HepG2 (cell line): ENCODE measurements around the gene CNGA3. TPM values are rescaled to one million over a fixed set of nuclear protein-coding genes. Genes with fewer than 3 reads are reported as not detected.

Source experiments
- ATF7 ChIP-seq, 2 experiments: fragments of 450-650 bp in 1 of 2; sonication (generic) in 1 of 2; formaldehyde crosslinking in 1 of 2; IDR thresholded peaks; 2 replicates each; pipeline versions ENCODE4 v1.4.0 to v1.6.1; 2016 to 2020; ENCODE audit warnings: antibody characterized with exemption in 1 of 2, mild to moderate bottlenecking in 1 of 2, missing genetic modification reagents in 1 of 2
- ATM ChIP-seq: fragments of 450-650 bp; IDR thresholded peaks from 2 replicates; pipeline ENCODE4 v1.7.1; 2017; ENCODE audit warnings: mild to moderate bottlenecking, borderline replicate concordance
- BRCA1 ChIP-seq: sonication (generic); formaldehyde crosslinking; IDR thresholded peaks from 2 replicates; pipeline ENCODE4 v1.4.0; 2020; ENCODE audit warnings: missing genetic modification reagents
- CC2D1A ChIP-seq: sonication (generic); formaldehyde crosslinking; IDR thresholded peaks from 2 replicates; pipeline ENCODE4 v1.8.1; 2023; ENCODE audit warnings: mild to moderate bottlenecking, missing genetic modification reagents
- DNMT3B ChIP-seq: conservative IDR thresholded peaks from 2 replicates; pipeline ENCODE4 v1.6.1; 2016; ENCODE audit warnings: missing biosample characterization, control low read depth
- FIP1L1 ChIP-seq: fragments of 200-400 bp; formaldehyde crosslinking; IDR thresholded peaks from 2 replicates; pipeline ENCODE4 v1.6.1; 2018; ENCODE audit warnings: low read depth, mild to moderate bottlenecking, low read length, moderate library complexity, borderline replicate concordance; ENCODE audit not compliant: insufficient read depth
- FOXK1 ChIP-seq: sonication (generic); formaldehyde crosslinking; IDR thresholded peaks from 2 replicates; pipeline ENCODE4 v1.4.0; 2020; ENCODE audit warnings: low read depth, missing genetic modification reagents, borderline replicate concordance
- HNF4G ChIP-seq, 2 experiments: sonication (generic) in 1 of 2; formaldehyde crosslinking in 1 of 2; IDR thresholded peaks; 2 replicates each; pipeline versions ENCODE4 v1.4.0 to v1.6.1; 2011 to 2020; ENCODE audit warnings: borderline replicate concordance in 2 of 2, low read depth in 2 of 2, mild to moderate bottlenecking in 2 of 2, low read length in 1 of 2, missing genetic modification reagents in 1 of 2, moderate library complexity in 1 of 2
- HNRNPUL1 ChIP-seq: fragments of 200-400 bp; formaldehyde crosslinking; IDR thresholded peaks from 2 replicates; pipeline ENCODE4 v1.6.1; 2017; ENCODE audit warnings: low read depth, mild to moderate bottlenecking, low read length, moderate library complexity
- KAT8 ChIP-seq: IDR thresholded peaks from 2 replicates; pipeline ENCODE4 v1.6.1; 2016; ENCODE audit warnings: missing genetic modification reagents, missing compliant biosample characterization
- LCORL ChIP-seq, 2 experiments: fragments of 450-650 bp in 1 of 2; sonication (generic) in 1 of 2; formaldehyde crosslinking in 1 of 2; IDR thresholded peaks; 2 replicates each; pipeline versions ENCODE4 v1.5.0 to v1.6.1; 2017 to 2020; ENCODE audit warnings: antibody characterized with exemption in 1 of 2, missing genetic modification reagents in 1 of 2
- NR1H2 ChIP-seq: sonication (generic); formaldehyde crosslinking; IDR thresholded peaks from 2 replicates; pipeline ENCODE4 v1.8.1; 2022; ENCODE audit warnings: low read depth, missing genetic modification reagents, borderline replicate concordance
- PLRG1 ChIP-seq: fragments of 450-650 bp; conservative IDR thresholded peaks from 2 replicates; pipeline ENCODE4 v1.6.1; 2016
- RFXANK ChIP-seq: IDR thresholded peaks from 2 replicates; pipeline ENCODE4 v1.6.1; 2016
- RXRB ChIP-seq: IDR thresholded peaks from 2 replicates; pipeline ENCODE4 v1.6.1; 2016; ENCODE audit warnings: borderline replicate concordance, missing genetic modification reagents, missing compliant biosample characterization
- SOX5 ChIP-seq: IDR thresholded peaks from 2 replicates; pipeline ENCODE4 v1.6.1; 2016; ENCODE audit warnings: borderline replicate concordance
- SP1 ChIP-seq, 2 experiments: fragments of 450-650 bp in 1 of 2; sonication (generic) in 1 of 2; formaldehyde crosslinking in 1 of 2; IDR thresholded peaks; 2 replicates each; pipeline versions ENCODE4 v1.4.0 to v1.6.1; 2016 to 2020; ENCODE audit warnings: missing genetic modification reagents in 1 of 2
- SP2 ChIP-seq: sonication (generic); formaldehyde crosslinking; IDR thresholded peaks from 2 replicates; pipeline ENCODE4 v1.5.1; 2020; ENCODE audit warnings: mild to moderate bottlenecking, missing genetic modification reagents
- TRIM24 ChIP-seq: sonication (generic); formaldehyde crosslinking; IDR thresholded peaks from 2 replicates; pipeline ENCODE4 v1.8.0; 2022; ENCODE audit warnings: mild to moderate bottlenecking, missing genetic modification reagents
- ZFP1 ChIP-seq: IDR thresholded peaks from 2 replicates; pipeline ENCODE4 v1.6.1; 2016
- ZKSCAN1 ChIP-seq: fragments of 150-350 bp; IDR thresholded peaks from 2 replicates; pipeline ENCODE4 v1.6.1; 2014; ENCODE audit warnings: low read length
- ZNF121 ChIP-seq: sonication (generic); formaldehyde crosslinking; IDR thresholded peaks from 2 replicates; pipeline ENCODE4 v1.5.0; 2020; ENCODE audit warnings: mild to moderate bottlenecking, missing genetic modification reagents
- ZNF256 ChIP-seq: sonication (generic); formaldehyde crosslinking; conservative IDR thresholded peaks from 2 replicates; pipeline ENCODE4 v1.4.0; 2020; ENCODE audit warnings: missing genetic modification reagents
- ZNF317 ChIP-seq: sonication (generic); formaldehyde crosslinking; IDR thresholded peaks from 2 replicates; pipeline ENCODE4 v1.5.0; 2020; ENCODE audit warnings: mild to moderate bottlenecking, missing genetic modification reagents
- ZNF530 ChIP-seq: sonication (generic); formaldehyde crosslinking; IDR thresholded peaks from 2 replicates; pipeline ENCODE4 v1.5.0; 2020; ENCODE audit warnings: low read depth, mild to moderate bottlenecking, missing genetic modification reagents
- ZNF720 ChIP-seq: sonication (generic); formaldehyde crosslinking; IDR thresholded peaks from 2 replicates; pipeline ENCODE4 v1.4.0; 2020; ENCODE audit warnings: missing genetic modification reagents
- polyA plus RNA-seq, 8 experiments: library from polyadenylated mRNA; depleted of rRNA in 3 of 8; stranded (reverse) in 7 of 8; unstranded in 1 of 8; fragments of >200 nt; fragmentation: Illumina TruSeq in 4 of 8; extraction: Trizol in 4 of 8; gene quantifications; 2 replicates each; pipeline versions ENCODE4 v1.2.1 to v1.2.3, GENCODE V29; 2011 to 2016; ENCODE audit warnings: low read depth in 4 of 8, missing spikeins in 1 of 8, mixed read lengths in 1 of 8; ENCODE audit not compliant: insufficient read depth in 1 of 8
- total RNA-seq, 5 experiments: library from RNA; depleted of rRNA; stranded (reverse); fragments of >200 nt; fragmentation: Illumina TruSeq; extraction: Trizol; gene quantifications; 2 replicates each; pipeline ENCODE4 v1.2.3, GENCODE V29; 2016; ENCODE audit warnings: low read depth in 1 of 5
- TF ChIP-seq, protein P1 (sequence below): sonication (generic); formaldehyde crosslinking; conservative IDR thresholded peaks from 2 replicates; pipeline ENCODE4 v1.8.0; 2022; ENCODE audit warnings: mild to moderate bottlenecking, moderate library complexity, missing genetic modification reagents
- TF ChIP-seq, protein P2 (sequence below): sonication (generic); formaldehyde crosslinking; conservative IDR thresholded peaks from 2 replicates; pipeline ENCODE4 v1.8.1; 2023; ENCODE audit warnings: missing genetic modification reagents
- TF ChIP-seq, protein P3 (sequence below): sonication (generic); formaldehyde crosslinking; IDR thresholded peaks from 2 replicates; pipeline ENCODE4 v1.5.0; 2020; ENCODE audit warnings: missing genetic modification reagents

The CNGA3 gene
- total and polyA plus RNA-seq, 2 of the 13 experiments (the other 11 are each of a cell fraction or from before 2014, with no cell fraction given): not detected

DNA sequence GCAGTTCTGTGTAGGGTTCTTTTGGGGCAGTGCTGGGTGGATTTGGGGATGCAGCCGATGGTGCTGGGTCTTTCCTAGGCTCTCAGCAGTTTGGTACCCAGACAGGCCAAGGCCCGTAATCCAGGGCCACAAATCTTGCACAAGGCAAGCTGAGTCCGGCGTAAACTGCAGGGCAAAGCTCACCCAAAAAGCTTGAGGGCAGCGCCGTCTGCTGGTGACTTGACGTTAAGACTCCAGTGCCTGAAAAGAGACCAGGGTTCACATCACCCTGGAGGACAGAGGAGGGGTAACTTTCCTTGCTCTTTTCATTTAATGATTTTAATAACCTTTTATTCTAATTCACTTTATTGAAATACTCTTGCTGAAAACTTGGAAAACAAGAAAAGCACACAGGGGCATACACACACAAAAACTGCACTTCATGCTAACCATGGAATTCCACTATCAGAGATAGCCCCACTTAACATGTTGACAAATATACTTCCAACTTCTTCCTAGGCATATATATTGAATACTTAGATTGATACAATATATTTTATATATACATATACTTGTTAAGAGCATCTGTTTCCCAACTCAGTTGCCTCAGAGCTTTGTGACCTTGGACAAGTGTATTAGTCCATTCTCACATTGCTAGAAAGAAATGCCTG, 38.9 kb downstream of the CNGA3 start (continued):
- TF ChIP-seq ZNF720 (CRISPR knock-in tag): no peak
- TF ChIP-seq BRCA1 (CRISPR knock-in tag): no peak
- TF ChIP-seq TRIM24: no peak
- no peak for TF ChIP-seq ATF7 (IDR thresholded peaks at IDR 0.05)
- TF ChIP-seq ATF7 (CRISPR knock-in tag; IDR thresholded peaks at IDR 0.05): no peak
- no peak for TF ChIP-seq DNMT3B (CRISPR knock-in tag)
- no peak for TF ChIP-seq LCORL (IDR thresholded peaks at IDR 0.05)
- TF ChIP-seq LCORL (CRISPR knock-in tag; IDR thresholded peaks at IDR 0.05): peak; percentile 49; the same call in 1 of the 2 replicates
- TF ChIP-seq CC2D1A (CRISPR knock-in tag): no peak
- no peak for TF ChIP-seq SOX5 (CRISPR knock-in tag)
- TF ChIP-seq KAT8 (CRISPR knock-in tag): no peak
- TF ChIP-seq ZNF530: no peak
- TF ChIP-seq, protein P1, sequence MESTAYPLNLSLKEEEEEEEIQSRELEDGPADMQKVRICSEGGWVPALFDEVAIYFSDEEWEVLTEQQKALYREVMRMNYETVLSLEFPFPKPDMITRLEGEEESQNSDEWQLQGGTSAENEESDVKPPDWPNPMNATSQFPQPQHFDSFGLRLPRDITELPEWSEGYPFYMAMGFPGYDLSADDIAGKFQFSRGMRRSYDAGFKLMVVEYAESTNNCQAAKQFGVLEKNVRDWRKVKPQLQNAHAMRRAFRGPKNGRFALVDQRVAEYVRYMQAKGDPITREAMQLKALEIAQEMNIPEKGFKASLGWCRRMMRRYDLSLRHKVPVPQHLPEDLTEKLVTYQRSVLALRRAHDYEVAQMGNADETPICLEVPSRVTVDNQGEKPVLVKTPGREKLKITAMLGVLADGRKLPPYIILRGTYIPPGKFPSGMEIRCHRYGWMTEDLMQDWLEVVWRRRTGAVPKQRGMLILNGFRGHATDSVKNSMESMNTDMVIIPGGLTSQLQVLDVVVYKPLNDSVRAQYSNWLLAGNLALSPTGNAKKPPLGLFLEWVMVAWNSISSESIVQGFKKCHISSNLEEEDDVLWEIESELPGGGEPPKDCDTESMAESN (CRISPR knock-in tag): no peak
- TF ChIP-seq SP1 (IDR thresholded peaks at IDR 0.05): no peak
- TF ChIP-seq SP1 (CRISPR knock-in tag; IDR thresholded peaks at IDR 0.05): no peak
- peak; percentile 61; the same call in 1 of the 2 replicates for TF ChIP-seq RXRB
- TF ChIP-seq HNF4G (IDR thresholded peaks at IDR 0.05; ENCODE audit: borderline replicate concordance, low read depth, low read length): peak; percentile 70
- TF ChIP-seq HNF4G (CRISPR knock-in tag; IDR thresholded peaks at IDR 0.05; ENCODE audit: borderline replicate concordance, low read depth): no peak
- no peak for TF ChIP-seq ZNF121 (CRISPR knock-in tag)
- TF ChIP-seq, protein P2, sequence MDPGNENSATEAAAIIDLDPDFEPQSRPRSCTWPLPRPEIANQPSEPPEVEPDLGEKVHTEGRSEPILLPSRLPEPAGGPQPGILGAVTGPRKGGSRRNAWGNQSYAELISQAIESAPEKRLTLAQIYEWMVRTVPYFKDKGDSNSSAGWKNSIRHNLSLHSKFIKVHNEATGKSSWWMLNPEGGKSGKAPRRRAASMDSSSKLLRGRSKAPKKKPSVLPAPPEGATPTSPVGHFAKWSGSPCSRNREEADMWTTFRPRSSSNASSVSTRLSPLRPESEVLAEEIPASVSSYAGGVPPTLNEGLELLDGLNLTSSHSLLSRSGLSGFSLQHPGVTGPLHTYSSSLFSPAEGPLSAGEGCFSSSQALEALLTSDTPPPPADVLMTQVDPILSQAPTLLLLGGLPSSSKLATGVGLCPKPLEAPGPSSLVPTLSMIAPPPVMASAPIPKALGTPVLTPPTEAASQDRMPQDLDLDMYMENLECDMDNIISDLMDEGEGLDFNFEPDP (CRISPR knock-in tag): no peak
- TF ChIP-seq, protein P3, sequence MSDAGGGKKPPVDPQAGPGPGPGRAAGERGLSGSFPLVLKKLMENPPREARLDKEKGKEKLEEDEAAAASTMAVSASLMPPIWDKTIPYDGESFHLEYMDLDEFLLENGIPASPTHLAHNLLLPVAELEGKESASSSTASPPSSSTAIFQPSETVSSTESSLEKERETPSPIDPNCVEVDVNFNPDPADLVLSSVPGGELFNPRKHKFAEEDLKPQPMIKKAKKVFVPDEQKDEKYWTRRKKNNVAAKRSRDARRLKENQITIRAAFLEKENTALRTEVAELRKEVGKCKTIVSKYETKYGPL (CRISPR knock-in tag): no peak
- TF ChIP-seq NR1H2: no peak
- no peak for TF ChIP-seq ZFP1 (CRISPR knock-in tag)
- TF ChIP-seq ATM: no peak
- TF ChIP-seq ZNF317: no peak
- 0 out of 2 replicates have a peak, but pooled peaks have one; percentile 34 for TF ChIP-seq ZKSCAN1
- TF ChIP-seq RFXANK (CRISPR knock-in tag): 0 out of 2 replicates have a peak, but pooled peaks have one; percentile 41
- no peak for TF ChIP-seq PLRG1
- no peak for TF ChIP-seq FIP1L1
- no peak for TF ChIP-seq ZNF256
- TF ChIP-seq HNRNPUL1: no peak
- no peak for TF ChIP-seq FOXK1 (CRISPR knock-in tag)
- TF ChIP-seq SP2: no peak
